GM21529 (cell line): ENCODE measurements around the gene VPS11.
"Not testable (repeated sequence)": the region's sequence is repeated elsewhere in the genome, so short reads cannot be mapped to it uniquely, and the experiment has no call there.

ENCODE experiments used
- ATAC-seq: cut with Tn5 transposase; IDR thresholded peaks from one replicate; pipeline ENCODE4 v1.9.1; 2021; ENCODE audit not compliant: unreplicated experiment

VPS11 gene

DNA sequence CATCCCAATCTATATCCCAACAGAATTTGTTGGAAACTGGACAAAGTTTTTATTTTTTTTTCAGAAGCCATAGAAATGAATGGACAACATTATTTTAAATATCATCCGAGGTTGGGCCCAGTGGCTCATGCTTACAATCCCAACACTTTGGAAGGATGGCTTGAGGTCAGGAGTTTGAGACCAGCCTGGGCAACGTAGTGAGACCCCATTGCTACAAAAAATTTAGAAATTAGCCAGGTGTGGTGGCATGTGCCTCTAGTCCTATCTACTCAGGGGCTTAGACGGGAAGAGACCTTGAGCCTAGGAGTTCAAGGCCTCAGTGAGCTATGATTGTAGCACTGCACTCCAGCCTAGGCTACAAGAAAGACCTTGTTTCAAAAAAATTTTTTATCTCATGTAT is 32.8 kb upstream of the VPS11 start:
- ATAC-seq: no peak

DNA sequence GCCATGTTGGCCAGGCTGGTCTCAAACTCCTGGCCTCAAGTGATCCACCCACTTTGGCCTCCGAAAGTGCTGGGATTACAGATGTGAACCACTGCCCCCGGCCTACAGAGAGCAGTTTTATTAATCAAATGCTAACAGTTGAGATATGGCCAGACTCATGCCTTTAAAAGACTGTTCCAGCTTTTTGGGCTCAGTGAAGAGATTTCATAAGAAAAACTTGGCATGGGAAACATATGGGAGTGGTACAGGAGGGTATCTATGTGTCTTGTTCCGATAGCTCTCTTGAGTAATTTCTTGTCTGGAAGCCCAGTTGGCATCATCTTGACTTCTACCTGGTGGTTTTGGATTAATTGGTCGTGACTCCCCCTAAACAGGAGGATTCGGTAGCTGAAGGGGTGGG is 28.7 kb upstream of the VPS11 start:
- no peak for ATAC-seq

DNA sequence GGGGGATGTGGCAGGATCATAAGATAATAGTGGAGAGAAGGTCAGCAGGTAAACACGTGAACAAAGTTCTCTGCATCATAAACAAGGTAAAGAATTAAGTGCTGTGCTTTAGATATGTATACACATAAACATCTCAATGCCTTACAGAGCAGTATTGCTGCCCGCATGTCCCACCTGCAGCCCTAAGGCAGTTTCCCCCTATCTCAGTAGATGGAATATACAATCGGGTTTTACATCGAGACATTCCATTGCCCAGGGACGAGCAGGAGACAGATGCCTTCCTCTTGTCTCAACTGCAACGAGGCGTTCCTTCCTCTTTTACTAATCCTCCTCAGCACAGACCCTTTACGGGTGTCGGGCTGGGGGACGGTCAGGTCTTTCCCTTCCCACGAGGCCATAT is 28.1 kb upstream of the VPS11 start:
- not testable (repeated sequence) for ATAC-seq

DNA sequence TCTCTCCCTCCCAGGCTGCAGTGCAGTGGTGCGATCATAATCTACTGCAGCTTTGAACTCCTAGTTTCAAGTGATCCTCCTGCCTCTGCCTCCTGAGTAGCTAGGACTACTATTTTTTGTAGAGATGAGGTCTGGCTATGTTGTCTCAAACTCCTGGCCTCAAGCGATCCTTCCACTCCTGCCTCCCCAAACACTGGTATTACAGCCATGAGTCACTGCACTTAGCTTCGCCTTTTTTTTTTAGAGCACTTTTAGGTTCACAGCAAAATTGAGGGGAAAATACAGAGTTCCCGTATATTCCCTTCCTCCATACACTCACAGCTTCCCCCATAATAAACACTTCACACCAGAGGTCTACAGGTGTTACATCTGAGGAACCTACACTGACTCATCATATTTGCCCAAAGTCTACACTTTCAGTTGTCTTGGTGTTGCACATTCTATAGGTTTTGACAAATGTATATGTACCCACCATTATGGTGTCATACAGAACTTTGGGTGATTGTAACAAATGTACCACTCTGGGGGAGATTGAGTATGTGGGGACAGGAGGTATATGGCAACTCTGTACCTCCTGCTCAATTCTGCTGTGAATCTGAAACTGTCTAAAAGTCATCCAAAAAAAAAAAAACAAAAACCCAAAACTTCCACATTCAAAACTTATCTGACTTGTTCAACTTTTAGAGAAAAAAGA is 25.6 kb upstream of the VPS11 start:
- no peak for ATAC-seq

DNA sequence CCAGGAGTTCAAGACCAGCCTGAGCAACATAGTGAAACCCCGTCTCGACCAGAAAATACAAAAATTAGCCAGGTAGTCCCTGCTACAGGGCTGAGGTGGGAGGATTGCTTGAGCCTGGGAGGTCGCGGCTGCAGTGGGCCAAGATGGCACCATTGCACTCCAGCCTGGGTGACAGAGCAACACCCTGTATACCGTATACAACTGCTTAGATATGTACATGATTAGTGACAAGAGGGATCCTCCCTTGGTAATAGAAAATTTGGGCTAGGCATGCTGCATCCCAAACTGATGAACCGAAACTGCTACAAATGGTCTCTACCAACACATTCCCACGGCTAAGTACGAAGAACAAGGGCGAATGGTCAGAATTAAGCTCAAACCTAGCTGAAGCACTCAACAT is 24.7 kb upstream of the VPS11 start:
- no peak for ATAC-seq

DNA sequence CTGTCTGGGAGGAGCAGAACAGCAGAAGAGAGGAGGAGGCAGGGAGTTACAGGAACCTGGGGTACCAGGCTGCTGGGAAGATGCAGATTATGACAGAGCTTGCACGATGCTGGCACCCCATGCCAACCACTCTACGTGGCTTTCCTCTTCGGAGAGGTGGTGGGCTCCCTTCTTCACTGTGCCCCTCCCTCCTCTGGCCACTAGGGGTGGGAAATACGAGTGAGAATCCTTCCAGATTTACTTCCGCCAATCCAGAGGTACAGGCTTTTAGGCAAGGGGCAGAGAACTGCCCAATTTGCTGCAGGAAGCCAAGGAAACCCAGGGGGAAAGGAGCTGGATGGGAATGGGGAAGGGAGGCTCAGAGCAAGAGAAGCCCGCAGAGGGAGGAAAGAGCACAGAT is 22.9 kb upstream of the VPS11 start:
- ATAC-seq: no peak

DNA sequence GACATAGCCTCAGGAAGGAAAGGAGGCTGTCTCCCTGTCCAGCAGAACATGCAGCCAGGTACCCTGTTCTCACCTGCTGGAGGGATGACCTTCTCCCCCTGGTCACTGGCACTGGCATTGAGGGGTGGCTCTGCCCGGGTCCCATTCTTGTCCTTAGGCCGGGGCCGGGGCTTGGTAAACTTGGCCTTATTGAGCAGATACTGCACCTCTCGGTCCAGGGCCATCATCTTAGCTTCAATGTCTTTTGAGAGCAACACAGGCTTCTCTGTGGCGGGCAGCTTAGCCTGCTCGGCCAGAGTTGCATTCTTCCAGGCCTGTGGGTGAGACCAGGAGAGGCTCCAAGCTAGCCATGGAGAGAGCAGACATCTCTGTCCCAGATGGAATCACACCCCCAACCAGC is 21.1 kb upstream of the VPS11 start:
- ATAC-seq: no peak

DNA sequence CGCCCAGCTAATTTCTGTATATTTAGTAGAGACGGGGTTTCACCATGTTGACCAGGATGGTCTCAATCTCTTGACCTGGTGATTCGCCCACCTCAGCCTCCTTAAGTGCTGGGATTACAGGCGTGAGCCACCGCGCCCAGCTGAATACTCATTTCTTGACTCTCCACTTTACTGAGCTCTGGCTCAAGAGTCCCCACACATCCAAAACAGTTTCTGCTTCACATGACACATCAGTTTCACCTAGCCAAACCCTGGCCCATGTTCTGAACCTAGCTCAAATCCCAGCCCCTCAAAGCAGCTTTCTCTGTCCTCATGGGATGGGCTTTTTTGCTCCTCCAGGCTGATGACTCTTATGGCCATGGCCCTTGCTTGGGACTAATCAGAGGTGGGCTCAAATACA is 20.4 kb upstream of the VPS11 start:
- ATAC-seq: no peak

DNA sequence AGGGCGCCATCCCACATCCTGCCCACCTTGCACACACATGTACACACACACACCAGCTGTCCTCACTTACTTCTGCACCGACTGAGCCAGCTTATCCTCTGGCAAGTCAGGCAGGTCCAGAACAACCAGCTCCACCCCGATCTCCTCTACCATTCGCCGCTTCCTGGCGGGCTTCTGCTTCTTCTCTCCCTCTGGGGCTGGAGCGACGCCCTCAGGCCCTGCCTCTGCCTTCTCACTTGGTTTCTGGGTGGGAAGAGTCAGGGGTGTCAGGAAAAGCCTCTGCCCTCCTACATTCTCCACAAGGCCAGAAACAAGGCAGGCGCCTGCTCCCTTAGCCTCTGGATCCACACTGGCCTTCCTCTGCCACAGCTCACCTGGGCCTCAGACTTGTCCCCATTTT is 19.0 kb upstream of the VPS11 start:
- no peak for ATAC-seq

DNA sequence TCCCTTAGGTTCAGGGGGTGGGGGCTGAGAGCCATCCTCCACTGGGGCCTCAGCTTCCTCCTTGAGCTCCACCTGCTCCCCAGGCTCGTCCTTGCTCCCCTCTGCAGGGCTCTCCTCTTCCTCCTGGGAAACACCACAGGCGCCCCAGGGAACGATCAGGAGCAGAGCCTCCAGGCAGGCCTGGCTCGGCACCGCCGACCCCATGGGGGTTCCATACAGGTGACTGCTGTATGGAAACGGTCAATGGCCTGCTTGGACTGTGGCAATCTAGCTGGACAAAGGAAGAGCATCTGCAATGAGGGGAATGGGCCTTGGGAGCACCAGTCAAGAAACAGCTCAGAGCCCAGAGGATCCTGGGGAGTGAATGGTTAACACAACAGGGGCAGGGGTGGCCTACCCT is 18.5 kb upstream of the VPS11 start:
- no peak for ATAC-seq

DNA sequence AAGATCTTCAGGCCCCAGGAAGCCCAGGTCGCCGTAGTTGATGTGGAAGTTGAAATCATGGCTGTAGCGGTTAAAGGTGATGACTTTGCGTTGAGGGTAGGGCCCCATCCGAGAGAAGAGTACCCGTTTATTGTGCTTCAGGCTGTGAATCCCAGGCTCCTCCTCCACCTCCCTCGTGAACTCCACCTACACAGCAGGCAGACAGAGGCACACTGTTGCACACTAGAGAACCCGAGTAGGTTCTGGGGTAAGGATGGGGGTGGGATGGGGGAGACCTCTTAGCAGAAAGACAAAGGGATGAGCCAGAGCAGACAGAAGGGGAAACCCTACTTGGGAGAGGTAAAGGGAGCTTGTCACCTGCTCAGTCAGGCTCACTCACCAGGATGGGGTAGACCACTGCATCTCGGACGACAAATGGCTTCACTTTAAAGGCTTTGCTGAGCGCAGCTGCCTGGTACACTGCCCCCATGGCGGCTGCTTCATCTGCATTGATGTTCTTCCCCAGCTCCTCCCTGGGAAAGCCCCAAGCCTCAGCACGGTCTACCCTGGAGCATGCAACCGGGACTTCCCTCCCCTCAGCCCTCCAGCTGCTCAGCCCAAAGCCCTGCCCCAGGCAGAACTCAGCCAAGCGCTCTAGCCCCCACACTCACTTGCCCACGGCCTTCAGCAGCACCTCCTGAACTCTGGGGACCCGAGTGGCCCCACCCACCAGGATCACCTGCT is 16.0 kb upstream of the VPS11 start:
- ATAC-seq: peak; percentile 54

DNA sequence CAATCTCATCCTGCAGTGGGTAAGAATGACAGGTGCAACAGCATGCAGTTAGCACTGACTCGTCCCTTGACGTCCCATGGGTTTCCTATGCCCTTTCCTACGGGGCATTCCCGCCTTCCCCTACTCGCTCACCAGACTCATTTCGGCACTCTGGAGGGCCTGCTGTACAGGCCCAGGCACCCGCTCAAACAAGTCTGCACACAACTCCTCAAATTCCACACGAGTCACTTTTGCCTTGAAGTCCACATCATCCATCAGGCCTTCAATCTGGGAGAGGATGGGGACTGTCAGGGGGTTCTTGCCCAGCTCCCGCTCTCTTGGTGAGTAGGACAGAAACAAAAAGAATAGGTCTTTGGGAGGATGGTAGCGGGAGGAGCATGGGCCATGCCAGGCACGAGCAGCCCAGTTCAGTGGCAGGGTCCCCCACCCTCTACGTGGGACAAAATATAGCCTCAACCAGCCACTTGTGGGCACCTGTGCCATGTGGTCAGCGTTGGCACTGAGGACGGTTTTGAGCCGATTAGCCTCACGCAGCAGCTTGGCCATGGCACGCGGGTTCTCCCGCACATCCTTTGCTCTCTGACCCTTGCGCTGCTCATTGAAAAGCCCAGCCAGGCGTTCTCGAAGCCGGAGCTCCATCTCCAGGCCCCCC is 15.3 kb upstream of the VPS11 start:
- ATAC-seq: peak; percentile 11

DNA sequence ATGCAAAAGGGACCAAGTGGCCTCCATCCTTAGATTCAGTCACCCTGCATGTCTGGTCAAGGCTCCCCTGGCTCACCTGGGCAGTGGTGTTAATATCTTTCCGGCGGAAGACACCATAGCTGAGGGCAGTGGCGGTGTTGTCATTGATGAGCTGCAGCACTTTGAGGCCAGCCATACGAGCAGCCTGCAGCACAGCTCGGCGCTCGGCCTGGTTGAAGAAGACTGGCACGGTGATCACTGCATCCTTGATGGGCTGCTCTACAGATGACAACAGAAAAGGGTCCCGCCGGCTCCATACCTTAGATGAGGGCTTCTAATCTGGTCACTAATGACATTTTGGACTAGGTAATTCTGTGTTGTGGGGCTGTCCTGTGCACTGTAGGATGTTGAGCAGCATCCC is 13.2 kb upstream of the VPS11 start:
- no peak for ATAC-seq

DNA sequence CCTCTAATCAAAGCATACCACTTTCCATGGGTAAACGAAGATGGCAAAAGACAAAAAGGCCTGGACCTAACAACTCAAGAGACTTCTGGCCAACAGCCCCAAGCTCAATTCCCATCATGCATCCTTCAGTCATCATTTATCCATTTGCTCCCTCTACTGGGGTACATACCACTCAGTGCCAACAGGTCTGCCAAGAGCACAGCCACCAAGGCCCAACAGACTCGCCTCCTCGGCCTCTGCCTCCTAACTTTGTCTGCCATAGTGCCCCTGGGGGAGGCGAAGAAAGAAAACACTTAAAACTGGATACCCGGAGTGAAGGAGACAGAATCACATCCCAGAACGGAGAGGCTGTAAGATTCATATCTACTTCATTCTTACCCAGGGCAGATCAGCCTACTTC is 11.7 kb upstream of the VPS11 start:
- ATAC-seq: no peak

DNA sequence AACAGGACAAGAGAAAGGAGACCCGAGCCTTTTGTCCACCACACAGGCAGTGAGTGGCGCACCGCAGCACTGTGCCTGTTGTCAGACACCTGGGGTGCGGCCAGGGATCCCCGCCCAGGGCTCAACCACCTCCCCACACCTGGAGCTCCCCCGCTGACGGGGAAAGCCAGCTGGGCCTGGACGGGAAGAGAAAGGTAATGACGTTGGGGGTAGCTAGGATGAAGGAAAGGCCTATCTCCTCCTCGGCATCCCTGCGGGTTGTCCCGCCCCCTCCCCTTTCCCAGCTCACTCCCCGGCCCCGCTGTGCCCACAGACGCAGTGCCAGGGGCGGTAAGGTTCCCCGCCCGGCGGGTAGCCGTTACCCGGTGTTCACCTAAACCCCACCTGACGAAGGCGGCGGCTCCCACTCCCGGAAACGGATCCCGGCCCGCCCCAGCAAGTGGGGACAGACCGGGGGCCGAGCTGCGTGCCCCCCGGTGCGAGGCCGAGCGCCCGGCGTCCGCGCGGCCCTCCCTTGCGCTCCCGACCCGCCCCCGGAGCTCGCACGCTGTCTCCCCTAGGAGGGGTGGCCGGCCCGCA is 11.1 kb upstream of the VPS11 start:
- ATAC-seq: peak; percentile 7

DNA sequence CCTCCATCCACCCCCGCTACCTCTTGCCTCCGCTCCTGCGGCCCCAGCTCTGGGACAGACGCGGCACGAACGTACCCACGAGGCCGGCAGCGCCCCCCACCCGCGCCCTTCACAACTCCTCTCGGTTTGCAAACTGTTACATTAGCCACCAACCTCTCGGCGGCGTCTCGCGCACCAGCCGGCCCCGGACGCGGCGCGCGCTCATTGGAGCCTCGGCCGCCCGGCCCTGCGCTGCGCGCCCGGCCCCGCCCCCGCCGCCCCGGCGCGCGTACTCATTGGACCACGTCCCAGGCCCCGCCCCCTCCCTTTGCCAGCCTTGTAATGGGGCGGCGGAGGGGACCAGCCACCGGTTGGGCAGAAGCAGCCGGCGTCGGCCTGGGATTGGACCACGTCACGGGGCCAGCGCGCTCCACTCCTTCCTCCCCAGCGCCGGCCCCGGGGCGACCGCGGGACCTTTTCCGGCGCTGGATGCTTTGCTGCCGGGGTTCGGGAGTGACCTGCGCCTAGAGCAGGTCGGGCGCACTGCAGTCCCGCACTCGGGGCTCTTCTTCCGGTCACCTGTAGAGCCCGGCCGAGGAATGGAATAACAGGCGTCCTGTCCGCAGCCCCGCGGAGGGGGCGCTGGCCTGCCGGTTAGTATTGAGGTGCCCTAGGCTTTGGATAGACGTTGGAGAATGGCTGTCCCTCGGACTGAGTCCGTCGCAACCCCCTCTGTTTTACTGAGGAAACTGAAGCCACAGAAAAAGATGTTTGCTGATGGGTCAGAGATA is 10.4 kb upstream of the VPS11 start, which contains the start of gene HYOU1:
Gene HYOU1 (minus strand): TSS at position 206 of the 770 bp plus-strand sequence. CDS start 1,045 bp downstream, outside the sequence.
- ATAC-seq: peak; percentile 91

DNA sequence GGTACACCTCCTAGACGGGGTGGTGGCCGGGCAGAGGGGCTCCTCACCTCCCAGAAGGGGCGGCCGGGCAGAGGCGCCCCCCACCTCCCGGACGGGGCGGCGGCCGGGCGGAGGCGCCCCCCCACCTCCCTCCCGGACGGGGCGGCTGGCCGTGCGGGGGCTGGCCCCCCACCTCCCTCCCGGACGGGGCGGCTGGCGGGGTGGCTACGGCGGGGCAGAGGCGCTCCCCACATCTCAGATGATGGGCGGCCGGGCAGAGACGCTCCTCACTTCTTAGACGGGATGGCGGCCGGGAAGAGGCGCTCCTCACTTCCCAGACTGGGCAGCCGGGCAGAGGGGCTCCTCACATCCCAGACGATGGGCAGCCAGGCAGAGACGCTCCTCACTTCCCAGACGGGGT is 8.5 kb upstream of the VPS11 start:
- not testable (repeated sequence) for ATAC-seq

DNA sequence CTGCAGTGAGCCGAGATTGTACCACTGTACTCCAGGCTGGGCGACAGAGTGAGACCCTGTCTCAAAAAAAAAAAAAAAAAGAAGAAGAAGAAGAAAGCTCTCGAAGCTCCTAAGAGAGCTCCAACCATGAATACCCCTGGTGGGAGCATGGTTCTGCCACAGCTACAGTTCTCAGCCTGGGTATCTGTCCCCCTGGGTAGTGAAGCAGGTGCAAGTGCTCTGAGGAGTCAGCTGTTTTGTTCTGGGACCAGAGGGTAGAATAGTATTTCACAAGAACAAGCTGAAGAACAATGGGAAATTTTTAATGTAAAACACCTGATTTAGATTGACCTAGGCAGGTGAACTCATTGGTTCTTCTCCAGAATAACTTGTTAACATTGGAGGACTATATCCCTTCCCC is 6.4 kb upstream of the VPS11 start:
- ATAC-seq: no peak

DNA sequence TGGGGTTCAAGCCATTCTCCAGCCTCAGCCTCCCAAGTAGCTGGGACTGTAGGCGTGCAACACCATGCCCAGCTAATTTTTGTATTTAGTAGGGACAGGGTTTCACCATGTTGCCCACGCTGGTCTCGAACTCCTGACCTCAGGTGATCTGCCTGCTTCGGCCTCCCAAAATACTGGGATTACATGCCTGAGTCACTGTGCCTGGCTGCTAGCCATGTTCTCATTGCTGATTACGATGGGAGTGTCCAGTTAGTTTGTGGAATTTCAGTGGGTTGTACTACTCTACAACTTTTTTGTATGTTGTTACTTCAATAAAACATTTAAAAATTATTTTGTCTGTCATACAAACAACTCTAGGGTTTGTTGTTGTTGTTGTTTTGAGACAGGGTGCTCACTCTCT is 4.8 kb upstream of the VPS11 start:
- ATAC-seq: no peak

DNA sequence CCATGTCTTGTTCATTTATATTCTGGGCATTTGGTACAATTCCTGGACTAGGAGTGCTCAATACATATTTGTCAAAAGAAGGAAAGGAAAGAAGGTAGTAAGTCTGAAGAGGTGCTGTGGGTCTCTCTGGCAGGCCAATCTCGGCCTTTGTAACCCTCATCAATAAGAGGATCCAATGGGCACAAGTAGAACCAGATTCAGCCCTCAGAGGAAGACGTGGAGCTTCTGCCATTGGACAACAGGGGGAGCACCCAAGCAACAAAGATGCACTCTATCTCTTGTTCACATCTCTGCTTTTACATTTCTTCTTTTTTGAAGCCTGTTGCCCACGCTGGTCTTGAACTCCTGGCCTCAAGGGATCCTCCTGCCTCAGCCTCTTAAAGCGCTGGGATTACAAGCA is 2.2 kb upstream of the VPS11 start:
- ATAC-seq: no peak

DNA sequence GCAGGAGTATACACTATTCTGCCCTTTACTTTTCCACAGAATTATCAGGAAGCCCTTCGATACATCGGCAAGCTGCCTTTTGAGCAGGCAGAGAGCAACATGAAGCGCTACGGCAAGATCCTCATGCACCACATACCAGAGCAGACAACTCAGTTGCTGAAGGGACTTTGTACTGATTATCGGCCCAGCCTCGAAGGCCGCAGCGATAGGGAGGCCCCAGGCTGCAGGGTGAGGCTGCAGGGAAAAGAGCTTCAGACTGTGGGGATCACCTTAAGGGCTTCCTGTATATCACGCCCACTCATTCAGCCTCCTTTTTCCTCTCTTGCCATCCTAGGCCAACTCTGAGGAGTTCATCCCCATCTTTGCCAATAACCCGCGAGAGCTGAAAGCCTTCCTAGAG is 10.2 kb downstream of the VPS11 start:
- ATAC-seq: no peak
